Ovary (tissue), 9 donors: Measurements from ENCODE around the gene PITPNC1. TPM values are rescaled to one million over a fixed set of nuclear protein-coding genes. Genes with fewer than 3 reads are reported as not detected.

ENCODE experiments used
- DNase-seq, 5 donors: peaks; one replicate each; pipeline ENCODE4 v3.0.0-alpha.2; 2019 to 2020
- H3K27ac ChIP-seq, 2 donors: fragments of 200-600 bp; one replicate each; pipeline versions ENCODE4 v1.5.1 to v1.8.0; 2019 to 2022
- H3K27me3 ChIP-seq: fragments of 200-600 bp; one replicate; pipeline ENCODE4 v1.8.0; 2022
- H3K36me3 ChIP-seq: fragments of 200-600 bp; sonication (generic); one replicate; pipeline ENCODE4 v1.5.1; 2019
- H3K4me1 ChIP-seq: one replicate; pipeline ENCODE4 v1.8.1; 2013; ENCODE audit warnings: mild to moderate bottlenecking, moderate library complexity; ENCODE audit not compliant: insufficient read depth
- H3K4me3 ChIP-seq: fragments of 200-600 bp; sonication (generic); one replicate; pipeline ENCODE4 v1.5.1; 2017
- H3K9me3 ChIP-seq, 2 donors: fragments of 200-600 bp in 1 of 2; sonication (generic) in 1 of 2; one replicate each; pipeline versions ENCODE4 v1.5.1 to v1.8.1; 2013 to 2019; ENCODE audit warnings: mild to moderate bottlenecking in 1 of 2, moderate library complexity in 1 of 2
- EP300 ChIP-seq: sonication (generic); formaldehyde crosslinking; IDR thresholded peaks from one replicate; pipeline ENCODE4 v1.6.1; 2017; ENCODE audit warnings: antibody characterized with exemption
- POLR2A ChIP-seq: fragments of 450-650 bp; IDR thresholded peaks from one replicate; pipeline ENCODE4 v1.6.1; 2017; ENCODE audit warnings: antibody characterized with exemption, mild to moderate bottlenecking, moderate library complexity
- whole genome bisulfite sequencing, 3 donors: extraction: QIAGEN DNeasy Blood & Tissue Kit in 1 of 3; methylation state at CpG; one replicate each; pipeline versions ENCODE4 v1.1.5 to v1.1.7; 2013 to 2017; 5-methylcytosine and 5-hydroxymethylcytosine counted together
- intact Hi-C, 4 donors: fragments of 100-400 bp; cut with DNase I; formaldehyde crosslinking; loops; one replicate each; pipeline versions ENCODE4 v1.11.0 to v1.15.1; 2022 to 2023
- polyA plus RNA-seq, 2 donors: library from polyadenylated mRNA; stranded (reverse); fragments of 200-250 nt in 1 of 2; fragments of 350-450 nt in 1 of 2; fragmentation: Illumina TruSeq in 1 of 2; extraction: RNeasy Lipid Tissue Mini Kit (QIAGEN cat#74804) in 1 of 2; gene quantifications; one replicate each; pipeline ENCODE4 v1.2.3, GENCODE V29; 2013 to 2014
- total RNA-seq, 7 donors: library from RNA; depleted of rRNA in 2 of 7; stranded (reverse); fragments of >200 nt in 2 of 7; fragmentation: NEBNext Ultra II Directional in 3 of 7; extraction: Animal tissue kit (Norgen Biotek cat#: 25700) in 3 of 7; gene quantifications; one replicate each; pipeline versions ENCODE4 v1.1.0 to v1.2.4, GENCODE V29; 2016 to 2023
- TF ChIP-seq, protein P1 (sequence below), 3 donors: fragments of 450-650 bp in 2 of 3; fragments of 200-600 bp in 1 of 3; IDR thresholded peaks; one replicate each; pipeline versions ENCODE4 v1.5.1 to v1.8.0; 2016 to 2022; ENCODE audit warnings: antibody characterized with exemption in 3 of 3, mild to moderate bottlenecking in 1 of 3
- donor health status: DM: no; HTN: no; CAD: no; lungs with moderate emphysema.
- donor health status: DM: no; HTN: no; CAD: no.
- donor health status: Bipolar disorder and iron deficiency.
- donor health status: DM: yes; HTN: yes; CAD: no.
- donor health status: DM: no; HTN: no; CAD: no.
- donor health status: DM: yes; HTN: yes; CAD: no.

Gene PITPNC1
- total and polyA plus RNA-seq, 9 donors, result 14.9 to 40.9 (median 23.8) TPM

- 75 to 81% (median 79%) methylated on average over 4 of the region's 4 CpGs for WGBS, 3 donors
- H3K27me3 ChIP-seq, result no peaks in the 10 kb centered on the region
- H3K36me3 ChIP-seq, result no peaks in the 10 kb centered on the region
- DNase-seq, result no peak
- no peak overlapping the region for H3K27ac ChIP-seq
- TF ChIP-seq POLR2A (no peak), EP300 (no peak)
- TF ChIP-seq, protein P1, sequence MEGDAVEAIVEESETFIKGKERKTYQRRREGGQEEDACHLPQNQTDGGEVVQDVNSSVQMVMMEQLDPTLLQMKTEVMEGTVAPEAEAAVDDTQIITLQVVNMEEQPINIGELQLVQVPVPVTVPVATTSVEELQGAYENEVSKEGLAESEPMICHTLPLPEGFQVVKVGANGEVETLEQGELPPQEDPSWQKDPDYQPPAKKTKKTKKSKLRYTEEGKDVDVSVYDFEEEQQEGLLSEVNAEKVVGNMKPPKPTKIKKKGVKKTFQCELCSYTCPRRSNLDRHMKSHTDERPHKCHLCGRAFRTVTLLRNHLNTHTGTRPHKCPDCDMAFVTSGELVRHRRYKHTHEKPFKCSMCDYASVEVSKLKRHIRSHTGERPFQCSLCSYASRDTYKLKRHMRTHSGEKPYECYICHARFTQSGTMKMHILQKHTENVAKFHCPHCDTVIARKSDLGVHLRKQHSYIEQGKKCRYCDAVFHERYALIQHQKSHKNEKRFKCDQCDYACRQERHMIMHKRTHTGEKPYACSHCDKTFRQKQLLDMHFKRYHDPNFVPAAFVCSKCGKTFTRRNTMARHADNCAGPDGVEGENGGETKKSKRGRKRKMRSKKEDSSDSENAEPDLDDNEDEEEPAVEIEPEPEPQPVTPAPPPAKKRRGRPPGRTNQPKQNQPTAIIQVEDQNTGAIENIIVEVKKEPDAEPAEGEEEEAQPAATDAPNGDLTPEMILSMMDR (IDR thresholded peaks at IDR 0.05), result no peak
- H3K4me1 ChIP-seq, result no peaks in the 10 kb centered on the region
- H3K4me3 ChIP-seq, result no peak overlapping the region
- H3K9me3 ChIP-seq, result no peaks in the 10 kb centered on the region
- intact Hi-C loops, result no loop called here
These were observed 299.2 kb downstream of the PITPNC1 start for GRCh38 chr17:67676305-67676704.

DNA sequence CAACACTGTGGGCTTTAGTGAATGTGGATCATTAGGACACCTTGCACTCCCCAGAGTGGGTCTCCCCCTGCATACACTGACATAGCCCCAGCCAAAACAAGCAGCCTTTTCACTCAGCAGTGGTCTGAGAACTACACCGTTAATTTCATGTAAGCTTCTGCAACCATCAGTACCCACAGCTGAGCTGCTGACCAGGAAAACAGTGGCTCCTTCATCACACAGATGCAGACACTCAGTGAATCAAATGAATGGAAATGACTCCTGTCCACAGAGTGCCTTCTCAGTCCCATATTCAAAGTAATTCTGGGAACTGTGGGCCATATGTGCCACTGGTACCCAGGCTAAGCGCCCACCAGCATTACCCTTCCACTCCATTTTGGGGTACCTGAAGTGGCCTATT, 301.3 kb downstream of the PITPNC1 start:
- no peak overlapping the region for H3K27ac ChIP-seq
- H3K9me3 ChIP-seq, result no peaks in the 10 kb centered on the region
- intact Hi-C loops, result no loop called here
- DNase-seq, result no peak
- H3K27me3 ChIP-seq, result no peaks in the 10 kb centered on the region
- WGBS, 3 donors, result 89 to 100% (median 95%) methylated on average over 2 of the region's 2 CpGs
- no peaks in the 10 kb centered on the region for H3K4me1 ChIP-seq
- H3K4me3 ChIP-seq, result no peak overlapping the region
- TF ChIP-seq EP300, result no peak
- no peak for TF ChIP-seq POLR2A
- TF ChIP-seq, protein P1 (IDR thresholded peaks at IDR 0.05), result no peak
- H3K36me3 ChIP-seq, result no peaks in the 10 kb centered on the region

DNA sequence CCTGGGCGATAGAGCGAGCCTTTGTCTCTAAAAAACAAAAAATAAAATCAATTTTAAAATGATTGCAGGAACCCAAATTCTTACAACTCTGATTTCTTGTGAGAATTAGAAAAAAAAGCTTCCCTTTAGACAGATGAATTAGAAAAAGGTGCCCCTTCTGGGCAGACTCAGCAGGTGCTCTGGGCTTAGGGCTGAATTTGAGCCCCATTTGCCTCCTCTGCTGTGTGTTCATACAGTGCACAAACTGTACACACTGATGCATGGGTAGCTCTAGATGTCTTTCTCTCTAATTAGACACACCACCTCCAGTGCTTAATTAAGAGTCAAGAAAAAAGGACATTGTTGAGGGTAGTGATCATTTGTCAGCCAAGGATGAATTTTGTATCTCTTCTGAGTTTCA, 302.1 kb downstream of the PITPNC1 start:
- Histone ChIP-seq H3K4me3 (no peak overlapping the region), H3K4me1 (no peaks in the 10 kb centered on the region), H3K9me3 (no peaks in the 10 kb centered on the region), H3K27me3 (no peaks in the 10 kb centered on the region), H3K36me3 (no peaks in the 10 kb centered on the region), H3K27ac (no peak overlapping the region)
- TF ChIP-seq, protein P1 (IDR thresholded peaks at IDR 0.05), result no peak
- no peak for TF ChIP-seq EP300
- no peak for TF ChIP-seq POLR2A
- DNase-seq, result no peak
- 96 to 100% (median 96%) methylated on average over 2 of the region's 2 CpGs for WGBS, 3 donors
- intact Hi-C loops, result no loop called here

GRCh38 chr17:67679721-67680120, 302.6 kb downstream of the PITPNC1 start:
- Histone ChIP-seq H3K4me1 (no peaks in the 10 kb centered on the region), H3K36me3 (no peaks in the 10 kb centered on the region), H3K9me3 (no peaks in the 10 kb centered on the region), H3K4me3 (no peak overlapping the region), H3K27ac (no peak overlapping the region), H3K27me3 (no peaks in the 10 kb centered on the region)
- TF ChIP-seq EP300, result no peak
- intact Hi-C loops, result no loop called here
- no peak for DNase-seq
- 88 to 90% (median 89%) methylated on average over 6 of the region's 6 CpGs for WGBS, 3 donors

DNA sequence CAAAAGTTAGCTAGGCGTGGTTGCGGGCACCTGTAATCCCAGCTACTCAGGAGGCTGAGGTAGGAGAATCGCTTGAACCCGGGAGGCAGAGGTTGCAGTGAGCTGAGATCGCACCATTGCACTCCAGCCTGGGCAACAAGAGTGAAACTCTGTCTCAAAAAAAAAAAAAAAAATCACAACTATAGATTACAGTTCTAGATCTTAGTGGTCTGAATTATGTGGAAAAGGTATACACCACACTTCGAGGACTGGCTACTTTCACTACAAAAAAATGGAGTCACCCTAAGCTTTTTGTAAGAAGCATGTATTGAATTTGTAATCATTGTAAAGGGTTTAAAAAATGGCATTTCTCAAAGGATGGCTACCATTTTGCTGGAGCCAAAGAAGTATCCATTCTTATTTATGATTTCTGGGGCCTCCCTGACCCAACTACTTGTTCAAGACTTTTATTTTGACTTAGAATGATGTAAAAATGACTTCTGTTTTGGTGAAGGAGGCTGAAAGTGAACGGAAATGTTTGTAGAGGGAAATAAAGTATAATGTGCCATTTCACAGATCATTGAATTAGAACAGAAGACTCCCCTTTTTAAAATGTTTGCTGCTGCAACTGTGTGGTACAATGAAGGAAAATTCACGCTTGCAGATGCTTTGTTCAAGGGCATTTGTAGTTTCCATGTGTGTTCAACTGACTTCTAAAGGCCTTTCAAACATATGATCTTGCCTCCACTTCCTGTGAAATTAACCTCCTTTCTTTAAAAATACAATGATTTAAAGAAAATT, 303.6 kb downstream of the PITPNC1 start:
- 94 to 97% (median 95%) methylated on average over 8 of the region's 8 CpGs for WGBS, 3 donors
- intact Hi-C loops, result no loop called here
- no peak overlapping the region for H3K4me3 ChIP-seq

More for the DNA sequence above, 303.6 kb downstream of the PITPNC1 start:
- no peak for DNase-seq
- Histone ChIP-seq H3K4me1 (no peaks in the 10 kb centered on the region), H3K27me3 (no peaks in the 10 kb centered on the region), H3K27ac (no peak overlapping the region), H3K9me3 (no peaks in the 10 kb centered on the region), H3K36me3 (no peaks in the 10 kb centered on the region)
- TF ChIP-seq EP300 (no peak), POLR2A (no peak)
- TF ChIP-seq, protein P1 (IDR thresholded peaks at IDR 0.05), result no peak
